ENCODE results near the gene WDFY2.

DNA sequence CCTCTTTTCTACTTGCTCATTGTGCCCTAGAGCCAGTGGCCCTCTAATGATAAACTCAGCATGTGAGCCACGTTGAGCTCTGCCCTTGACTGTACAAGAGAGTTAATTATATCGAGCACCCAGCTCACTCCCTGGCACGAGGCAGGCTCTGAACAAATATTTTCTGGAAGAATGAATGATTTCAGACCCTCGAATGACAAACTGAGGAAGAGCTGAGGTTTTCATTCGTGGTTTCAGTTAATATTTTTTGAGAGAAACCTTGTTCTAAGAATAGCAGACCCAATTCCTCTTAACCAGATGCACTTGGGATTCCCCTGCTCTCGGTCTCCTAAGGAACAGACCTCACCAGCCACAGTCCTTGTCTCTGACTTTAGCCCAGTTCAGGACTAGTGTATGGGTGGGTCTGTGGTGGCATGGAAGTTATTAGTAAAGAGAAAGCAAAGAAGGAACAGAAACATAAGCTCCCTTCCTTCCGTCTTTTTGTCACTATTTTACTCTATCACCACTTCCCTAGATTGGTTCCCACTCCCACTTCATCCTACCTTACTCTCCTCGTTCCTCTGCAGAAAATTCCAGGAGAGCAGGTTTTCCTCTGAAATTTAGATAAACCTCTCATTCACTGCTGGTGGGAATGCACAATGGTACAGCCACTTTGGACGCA is 22.1 kb upstream of the WDFY2 start:
- TF ChIP-seq, protein P1, sequence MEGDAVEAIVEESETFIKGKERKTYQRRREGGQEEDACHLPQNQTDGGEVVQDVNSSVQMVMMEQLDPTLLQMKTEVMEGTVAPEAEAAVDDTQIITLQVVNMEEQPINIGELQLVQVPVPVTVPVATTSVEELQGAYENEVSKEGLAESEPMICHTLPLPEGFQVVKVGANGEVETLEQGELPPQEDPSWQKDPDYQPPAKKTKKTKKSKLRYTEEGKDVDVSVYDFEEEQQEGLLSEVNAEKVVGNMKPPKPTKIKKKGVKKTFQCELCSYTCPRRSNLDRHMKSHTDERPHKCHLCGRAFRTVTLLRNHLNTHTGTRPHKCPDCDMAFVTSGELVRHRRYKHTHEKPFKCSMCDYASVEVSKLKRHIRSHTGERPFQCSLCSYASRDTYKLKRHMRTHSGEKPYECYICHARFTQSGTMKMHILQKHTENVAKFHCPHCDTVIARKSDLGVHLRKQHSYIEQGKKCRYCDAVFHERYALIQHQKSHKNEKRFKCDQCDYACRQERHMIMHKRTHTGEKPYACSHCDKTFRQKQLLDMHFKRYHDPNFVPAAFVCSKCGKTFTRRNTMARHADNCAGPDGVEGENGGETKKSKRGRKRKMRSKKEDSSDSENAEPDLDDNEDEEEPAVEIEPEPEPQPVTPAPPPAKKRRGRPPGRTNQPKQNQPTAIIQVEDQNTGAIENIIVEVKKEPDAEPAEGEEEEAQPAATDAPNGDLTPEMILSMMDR (IDR thresholded peaks at IDR 0.05; ENCODE audit: control extremely low read depth in 1 of 3, insufficient read depth in 1 of 3, low read depth in 1 of 3, low read length in 3 of 3) = no peak
- TF ChIP-seq CEBPB (IDR thresholded peaks at IDR 0.05; ENCODE audit: low read depth, low read length) (no peak), EZH2 (IDR thresholded peaks at IDR 0.05; ENCODE audit: low read depth, low read length, severe bottlenecking) (no peak), GABPA (IDR thresholded peaks at IDR 0.05; ENCODE audit: borderline replicate concordance, insufficient read depth, low read length) (no peak), TEAD4 (IDR thresholded peaks at IDR 0.05; ENCODE audit: low read depth, low read length) (no peak), POLR2AphosphoS5 (IDR thresholded peaks at IDR 0.05; ENCODE audit: low read depth, low read length) (no peak), EP300 (IDR thresholded peaks at IDR 0.05; ENCODE audit: borderline replicate concordance in 1 of 2, low read depth in 2 of 2, low read length in 2 of 2) (no peak)

Measured in H1 (cell line).